ENCODE data around the gene VPS51. TPM values are rescaled to one million over a fixed set of nuclear protein-coding genes. Genes with fewer than 3 reads are reported as not detected.

The VPS51 gene
- total and polyA plus RNA-seq, 9 of the 15 experiments (the other 6 are each of a cell fraction or from before 2014, with no cell fraction given): 1.8 to 143 (median 46.8) TPM

DNA sequence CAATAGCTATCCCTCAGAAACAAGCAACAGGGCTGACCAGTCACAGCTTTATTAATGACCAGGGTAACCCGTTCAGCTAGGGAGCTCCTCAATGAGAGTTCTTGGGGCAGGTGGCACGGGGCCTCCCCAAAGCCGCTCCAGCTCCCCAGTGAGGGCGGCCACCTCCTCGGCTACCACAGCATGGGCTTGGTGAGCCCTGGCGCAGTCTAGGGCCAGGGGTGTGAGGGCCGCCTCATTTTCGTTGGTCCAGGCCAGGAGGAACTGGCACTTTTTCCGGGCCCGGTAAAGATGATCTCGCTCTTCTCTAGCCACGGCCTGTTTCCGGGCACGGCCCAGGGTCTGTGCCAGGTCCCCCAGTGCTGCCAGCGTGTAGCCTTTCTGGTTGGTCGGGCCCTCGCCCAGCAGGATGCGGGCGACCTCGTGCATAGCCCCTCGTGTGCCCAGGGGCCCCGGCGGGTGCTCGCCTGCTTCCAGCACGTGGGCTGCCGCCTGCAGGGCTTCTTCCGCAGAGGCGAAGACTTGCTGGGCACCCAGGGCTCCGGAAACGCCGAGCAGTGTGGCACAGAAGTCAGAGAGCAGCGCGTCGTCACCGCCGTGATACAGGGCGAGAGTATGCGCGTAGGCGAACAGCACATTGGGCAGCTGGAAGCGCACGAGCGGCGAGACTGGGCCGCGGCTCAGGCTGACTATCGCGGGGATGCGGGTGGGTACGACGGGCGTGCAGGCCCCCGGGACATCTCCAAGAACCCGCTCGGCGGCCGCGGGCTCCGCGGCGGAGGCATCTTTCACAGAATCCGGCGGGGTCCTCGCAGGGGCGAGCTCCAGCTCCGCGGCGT, 20.6 kb downstream of the VPS51 start (continued):
- TF ChIP-seq, protein P1, sequence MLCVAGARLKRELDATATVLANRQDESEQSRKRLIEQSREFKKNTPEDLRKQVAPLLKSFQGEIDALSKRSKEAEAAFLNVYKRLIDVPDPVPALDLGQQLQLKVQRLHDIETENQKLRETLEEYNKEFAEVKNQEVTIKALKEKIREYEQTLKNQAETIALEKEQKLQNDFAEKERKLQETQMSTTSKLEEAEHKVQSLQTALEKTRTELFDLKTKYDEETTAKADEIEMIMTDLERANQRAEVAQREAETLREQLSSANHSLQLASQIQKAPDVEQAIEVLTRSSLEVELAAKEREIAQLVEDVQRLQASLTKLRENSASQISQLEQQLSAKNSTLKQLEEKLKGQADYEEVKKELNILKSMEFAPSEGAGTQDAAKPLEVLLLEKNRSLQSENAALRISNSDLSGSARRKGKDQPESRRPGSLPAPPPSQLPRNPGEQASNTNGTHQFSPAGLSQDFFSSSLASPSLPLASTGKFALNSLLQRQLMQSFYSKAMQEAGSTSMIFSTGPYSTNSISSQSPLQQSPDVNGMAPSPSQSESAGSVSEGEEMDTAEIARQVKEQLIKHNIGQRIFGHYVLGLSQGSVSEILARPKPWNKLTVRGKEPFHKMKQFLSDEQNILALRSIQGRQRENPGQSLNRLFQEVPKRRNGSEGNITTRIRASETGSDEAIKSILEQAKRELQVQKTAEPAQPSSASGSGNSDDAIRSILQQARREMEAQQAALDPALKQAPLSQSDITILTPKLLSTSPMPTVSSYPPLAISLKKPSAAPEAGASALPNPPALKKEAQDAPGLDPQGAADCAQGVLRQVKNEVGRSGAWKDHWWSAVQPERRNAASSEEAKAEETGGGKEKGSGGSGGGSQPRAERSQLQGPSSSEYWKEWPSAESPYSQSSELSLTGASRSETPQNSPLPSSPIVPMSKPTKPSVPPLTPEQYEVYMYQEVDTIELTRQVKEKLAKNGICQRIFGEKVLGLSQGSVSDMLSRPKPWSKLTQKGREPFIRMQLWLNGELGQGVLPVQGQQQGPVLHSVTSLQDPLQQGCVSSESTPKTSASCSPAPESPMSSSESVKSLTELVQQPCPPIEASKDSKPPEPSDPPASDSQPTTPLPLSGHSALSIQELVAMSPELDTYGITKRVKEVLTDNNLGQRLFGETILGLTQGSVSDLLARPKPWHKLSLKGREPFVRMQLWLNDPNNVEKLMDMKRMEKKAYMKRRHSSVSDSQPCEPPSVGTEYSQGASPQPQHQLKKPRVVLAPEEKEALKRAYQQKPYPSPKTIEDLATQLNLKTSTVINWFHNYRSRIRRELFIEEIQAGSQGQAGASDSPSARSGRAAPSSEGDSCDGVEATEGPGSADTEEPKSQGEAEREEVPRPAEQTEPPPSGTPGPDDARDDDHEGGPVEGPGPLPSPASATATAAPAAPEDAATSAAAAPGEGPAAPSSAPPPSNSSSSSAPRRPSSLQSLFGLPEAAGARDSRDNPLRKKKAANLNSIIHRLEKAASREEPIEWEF (CRISPR knock-in tag; IDR thresholded peaks at IDR 0.05): no peak
- TF ChIP-seq FOXK1 (CRISPR knock-in tag; IDR thresholded peaks at IDR 0.05; ENCODE audit: borderline replicate concordance): peak; percentile 44; the same call in 1 of the 2 replicates
- TF ChIP-seq FOXK2 (conservative IDR thresholded peaks at IDR 0.05 in 1 of 2, IDR thresholded peaks at IDR 0.05 in 1 of 2; ENCODE audit: low read depth in 2 of 2): no peak
- no peak for TF ChIP-seq ZNF583 (CRISPR knock-in tag; IDR thresholded peaks at IDR 0.05)
- TF ChIP-seq SMAD4 (CRISPR knock-in tag; conservative IDR thresholded peaks at IDR 0.05): no peak
- TF ChIP-seq ZFX (CRISPR knock-in tag; IDR thresholded peaks at IDR 0.05): no peak
- no peak; the same call in 1 of the 2 replicates for TF ChIP-seq ZNF282 (CRISPR knock-in tag; IDR thresholded peaks at IDR 0.05)
- peak; percentile 69; the same call in 1 of the 2 replicates for TF ChIP-seq L3MBTL2 (IDR thresholded peaks at IDR 0.05)
- no peak for TF ChIP-seq FOXP1 (CRISPR knock-in tag; IDR thresholded peaks at IDR 0.05)
- no peak for TF ChIP-seq ZNF165 (CRISPR knock-in tag; IDR thresholded peaks at IDR 0.05; ENCODE audit: borderline replicate concordance)
- TF ChIP-seq, protein P2, sequence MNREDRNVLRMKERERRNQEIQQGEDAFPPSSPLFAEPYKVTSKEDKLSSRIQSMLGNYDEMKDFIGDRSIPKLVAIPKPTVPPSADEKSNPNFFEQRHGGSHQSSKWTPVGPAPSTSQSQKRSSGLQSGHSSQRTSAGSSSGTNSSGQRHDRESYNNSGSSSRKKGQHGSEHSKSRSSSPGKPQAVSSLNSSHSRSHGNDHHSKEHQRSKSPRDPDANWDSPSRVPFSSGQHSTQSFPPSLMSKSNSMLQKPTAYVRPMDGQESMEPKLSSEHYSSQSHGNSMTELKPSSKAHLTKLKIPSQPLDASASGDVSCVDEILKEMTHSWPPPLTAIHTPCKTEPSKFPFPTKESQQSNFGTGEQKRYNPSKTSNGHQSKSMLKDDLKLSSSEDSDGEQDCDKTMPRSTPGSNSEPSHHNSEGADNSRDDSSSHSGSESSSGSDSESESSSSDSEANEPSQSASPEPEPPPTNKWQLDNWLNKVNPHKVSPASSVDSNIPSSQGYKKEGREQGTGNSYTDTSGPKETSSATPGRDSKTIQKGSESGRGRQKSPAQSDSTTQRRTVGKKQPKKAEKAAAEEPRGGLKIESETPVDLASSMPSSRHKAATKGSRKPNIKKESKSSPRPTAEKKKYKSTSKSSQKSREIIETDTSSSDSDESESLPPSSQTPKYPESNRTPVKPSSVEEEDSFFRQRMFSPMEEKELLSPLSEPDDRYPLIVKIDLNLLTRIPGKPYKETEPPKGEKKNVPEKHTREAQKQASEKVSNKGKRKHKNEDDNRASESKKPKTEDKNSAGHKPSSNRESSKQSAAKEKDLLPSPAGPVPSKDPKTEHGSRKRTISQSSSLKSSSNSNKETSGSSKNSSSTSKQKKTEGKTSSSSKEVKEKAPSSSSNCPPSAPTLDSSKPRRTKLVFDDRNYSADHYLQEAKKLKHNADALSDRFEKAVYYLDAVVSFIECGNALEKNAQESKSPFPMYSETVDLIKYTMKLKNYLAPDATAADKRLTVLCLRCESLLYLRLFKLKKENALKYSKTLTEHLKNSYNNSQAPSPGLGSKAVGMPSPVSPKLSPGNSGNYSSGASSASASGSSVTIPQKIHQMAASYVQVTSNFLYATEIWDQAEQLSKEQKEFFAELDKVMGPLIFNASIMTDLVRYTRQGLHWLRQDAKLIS (CRISPR knock-in tag; IDR thresholded peaks at IDR 0.05): no peak
- TF ChIP-seq ZNF764 (CRISPR knock-in tag; IDR thresholded peaks at IDR 0.05; ENCODE audit: low read depth): no peak
- TF ChIP-seq ZNF431 (CRISPR knock-in tag; IDR thresholded peaks at IDR 0.05): peak; percentile 30; the same call in 1 of the 2 replicates
- TF ChIP-seq MYBL2 (IDR thresholded peaks at IDR 0.05; ENCODE audit: low read depth): no peak
- TF ChIP-seq MYBL2 (CRISPR knock-in tag; IDR thresholded peaks at IDR 0.05; ENCODE audit: borderline replicate concordance): no peak
- no peak for TF ChIP-seq SPI1 (IDR thresholded peaks at IDR 0.05; ENCODE audit: borderline replicate concordance, low read depth, low read length)
- no peak for TF ChIP-seq SREBF1 (IDR thresholded peaks at IDR 0.05; ENCODE audit: borderline replicate concordance, low read depth, low read length)

All from K562 (cell line).